Peyer's patch (tissue), 4 donors: ENCODE data around the gene LIMS1.

Experiments used
- CTCF ChIP-seq, 6 experiments: fragments of 450-650 bp in 4 of 6; fragments of 200-600 bp in 2 of 6; sonication (generic) in 1 of 6; IDR thresholded peaks; one replicate each; pipeline ENCODE4 v1.5.1; 2017 to 2019; ENCODE audit warnings: antibody characterized with exemption in 6 of 6, mild to moderate bottlenecking in 3 of 6, moderate library complexity in 1 of 6
- POLR2A ChIP-seq, 2 donors: fragments of 450-650 bp; IDR thresholded peaks; one replicate each; pipeline ENCODE4 v1.5.1; 2017; ENCODE audit warnings: antibody characterized with exemption in 2 of 2, mild to moderate bottlenecking in 2 of 2, moderate library complexity in 2 of 2

- no peak for TF ChIP-seq CTCF (IDR thresholded peaks at IDR 0.05)
- TF ChIP-seq POLR2A (IDR thresholded peaks at IDR 0.05), result no peak
These were observed 82.0 kb downstream of the LIMS1 start for GRCh38 chr2:108616318-108616717.
